ENCODE measurements around the gene MFSD12.
"Not testable (repeated sequence)": the region's sequence is repeated elsewhere in the genome, so short reads cannot be mapped to it uniquely, and the experiment has no call there.

The MFSD12 gene

DNA sequence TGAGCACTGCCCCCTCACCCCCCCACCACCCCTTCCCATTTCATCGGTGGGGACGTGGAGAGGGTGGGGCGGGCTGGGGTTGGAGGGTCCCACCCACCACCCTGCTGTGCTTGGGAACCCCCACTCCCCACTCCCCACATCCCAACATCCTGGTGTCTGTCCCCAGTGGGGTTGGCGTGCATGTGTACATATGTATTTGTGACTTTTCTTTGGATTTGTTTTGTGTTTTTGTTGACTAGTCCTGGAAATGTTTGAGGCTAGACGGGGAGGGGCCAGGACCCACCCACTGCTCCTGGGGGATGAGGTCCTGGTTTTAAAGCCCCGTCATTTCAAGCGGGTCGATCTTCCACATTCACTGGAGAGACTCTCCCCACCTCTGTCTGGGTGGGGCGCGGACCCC is 21.4 kb downstream of the MFSD12 start:
- no peak for TF ChIP-seq JUND (IDR thresholded peaks at IDR 0.05; ENCODE audit: low read depth)
- DNase-seq (ENCODE audit: low read depth in 1 of 2, low spot score in 1 of 2), result no peak
- in situ Hi-C loops (cut with HindIII; ENCODE audit: low pct_unique_long_range_greater_than_20kb, low sequenced_read_pairs), result no loop called here

DNA sequence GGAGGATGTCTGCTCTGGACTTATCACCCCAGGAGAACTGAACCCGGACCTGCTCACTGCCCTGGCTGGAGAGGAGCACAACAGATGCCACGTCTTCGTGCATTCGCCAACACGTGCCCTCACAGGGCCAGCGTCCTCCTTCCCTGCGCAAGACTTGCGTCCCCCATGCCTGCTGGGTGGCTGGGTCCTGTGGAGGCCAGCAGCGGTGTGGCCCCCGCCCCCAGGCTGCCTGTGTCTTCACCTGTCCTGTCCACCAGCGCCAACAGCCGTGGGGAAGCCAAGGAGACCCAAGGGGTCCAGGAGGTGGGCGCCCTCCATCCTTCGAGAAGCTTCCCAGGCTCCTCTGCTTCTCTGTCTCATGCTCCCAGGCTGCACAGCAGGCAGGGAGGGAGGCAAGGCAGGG is 21.8 kb downstream of the MFSD12 start:
- in situ Hi-C loops (cut with HindIII; ENCODE audit: low pct_unique_long_range_greater_than_20kb, low sequenced_read_pairs), result no loop called here
- TF ChIP-seq JUND (IDR thresholded peaks at IDR 0.05; ENCODE audit: low read depth), result no peak
- no peak for DNase-seq (ENCODE audit: low read depth in 1 of 2, low spot score in 1 of 2)

DNA sequence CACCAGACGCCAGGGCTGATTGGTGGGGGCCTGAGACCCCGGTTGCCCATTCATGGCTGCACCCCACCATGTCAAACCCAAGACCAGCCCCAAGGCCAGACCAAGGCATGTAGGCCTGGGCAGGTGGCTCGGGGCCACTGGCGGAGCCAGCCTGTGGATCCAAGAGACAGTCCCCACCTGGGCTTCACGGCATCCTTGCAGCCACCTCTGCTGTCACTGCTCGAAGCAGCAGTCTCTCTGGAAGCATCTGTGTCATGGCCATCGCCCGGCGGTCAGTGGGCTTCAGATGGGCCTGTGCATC is 22.2 kb downstream of the MFSD12 start:
- no peak for TF ChIP-seq JUND (IDR thresholded peaks at IDR 0.05; ENCODE audit: low read depth)
- DNase-seq (ENCODE audit: low read depth in 1 of 2, low spot score in 1 of 2), result no peak
- in situ Hi-C loops (cut with HindIII; ENCODE audit: low pct_unique_long_range_greater_than_20kb, low sequenced_read_pairs), result no loop called here

DNA sequence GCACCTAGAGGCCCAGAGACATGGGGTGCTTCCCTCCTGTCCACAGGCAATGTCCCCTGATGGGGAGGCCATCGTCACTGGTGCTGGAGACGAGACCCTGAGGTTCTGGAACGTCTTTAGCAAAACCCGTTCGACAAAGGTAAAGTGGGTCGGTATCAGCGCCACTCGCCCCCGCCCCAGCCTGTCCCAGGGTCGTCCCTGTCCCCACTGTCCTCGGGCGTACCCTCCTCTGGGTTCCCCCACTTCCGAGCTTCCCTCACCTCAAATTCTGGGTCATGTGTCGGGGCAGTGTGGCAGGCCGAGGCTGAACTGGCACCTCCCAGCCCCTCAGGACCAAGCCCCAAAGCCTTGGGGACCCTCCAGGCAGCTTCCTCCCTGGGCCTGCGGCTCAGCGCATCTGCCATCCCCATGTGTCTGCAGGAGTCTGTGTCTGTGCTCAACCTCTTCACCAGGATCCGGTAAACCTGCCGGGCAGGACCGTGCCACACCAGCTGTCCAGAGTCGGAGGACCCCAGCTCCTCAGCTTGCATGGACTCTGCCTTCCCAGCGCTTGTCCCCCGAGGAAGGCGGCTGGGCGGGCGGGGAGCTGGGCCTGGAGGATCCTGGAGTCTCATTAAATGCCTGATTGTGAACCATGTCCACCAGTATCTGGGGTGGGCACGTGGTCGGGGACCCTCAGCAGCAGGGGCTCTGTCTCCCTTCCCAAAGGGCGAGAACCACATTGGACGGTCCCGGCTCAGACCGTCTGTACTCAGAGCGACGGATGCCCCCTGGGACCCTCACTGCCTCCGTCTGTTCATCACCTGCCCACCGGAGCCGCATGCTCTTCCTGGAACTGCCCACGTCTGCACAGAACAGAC is 22.8 kb downstream of the MFSD12 start:
- in situ Hi-C loops (cut with HindIII; ENCODE audit: low pct_unique_long_range_greater_than_20kb, low sequenced_read_pairs), result no loop called here
- DNase-seq (ENCODE audit: low read depth in 1 of 2, low spot score in 1 of 2), result no peak
- TF ChIP-seq JUND (IDR thresholded peaks at IDR 0.05; ENCODE audit: low read depth), result no peak

DNA sequence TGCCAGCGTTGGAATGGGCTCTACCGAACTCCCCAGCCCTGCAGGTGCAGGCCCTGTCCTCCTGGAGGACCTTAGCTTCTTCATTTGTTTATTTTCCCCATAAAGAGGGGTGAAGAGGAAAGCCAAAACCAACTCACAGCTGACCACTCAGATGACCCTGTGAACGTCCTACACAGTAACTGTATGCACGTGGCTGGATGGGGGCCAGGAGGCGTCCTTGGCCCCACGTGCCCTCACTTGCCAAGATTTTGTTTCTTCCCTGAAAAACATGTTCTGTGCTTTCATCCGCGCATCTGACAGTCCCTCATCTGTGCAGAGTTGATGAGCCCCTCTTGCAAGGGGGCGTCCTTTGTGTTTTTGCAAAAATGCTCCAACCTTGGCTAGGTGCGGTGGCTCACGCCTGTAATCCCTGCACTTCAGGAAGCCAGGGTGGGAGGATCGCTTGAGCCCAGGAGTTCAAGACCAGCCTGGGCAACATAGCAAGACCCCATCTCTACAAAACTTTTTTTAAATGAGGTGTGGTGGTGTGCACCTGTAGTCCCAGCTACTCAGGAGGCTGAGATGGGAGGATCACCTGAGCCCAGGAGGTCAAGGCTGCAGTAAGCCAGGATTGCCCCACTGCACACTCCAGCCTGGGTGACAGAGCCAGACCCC is 23.7 kb downstream of the MFSD12 start:
- in situ Hi-C loops (cut with HindIII; ENCODE audit: low pct_unique_long_range_greater_than_20kb, low sequenced_read_pairs), result no loop called here
- DNase-seq (ENCODE audit: low read depth in 1 of 2, low spot score in 1 of 2), result no peak
- no peak for TF ChIP-seq JUND (IDR thresholded peaks at IDR 0.05; ENCODE audit: low read depth)

DNA sequence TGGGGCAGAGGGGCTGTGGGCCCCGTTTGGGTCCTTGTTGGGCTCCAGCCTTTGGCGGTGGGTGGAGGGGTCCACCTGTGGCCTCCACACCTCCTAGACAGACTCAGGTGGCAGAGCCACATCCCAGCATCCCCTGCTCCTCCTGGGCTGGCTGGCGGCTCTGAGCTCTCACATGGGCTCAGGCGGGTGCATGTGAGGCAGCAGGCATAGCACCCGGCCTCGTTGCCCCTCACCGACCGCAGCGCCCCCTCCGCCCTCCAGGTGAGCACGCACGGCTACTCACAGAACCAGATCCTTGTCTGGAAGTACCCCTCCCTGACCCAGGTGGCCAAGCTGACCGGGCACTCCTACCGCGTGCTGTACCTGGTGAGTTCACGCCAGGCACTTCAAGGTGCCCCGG is 24.4 kb downstream of the MFSD12 start:
- no peak for TF ChIP-seq JUND (IDR thresholded peaks at IDR 0.05; ENCODE audit: low read depth)
- no peak for DNase-seq (ENCODE audit: low read depth in 1 of 2, low spot score in 1 of 2)
- in situ Hi-C loops (cut with HindIII; ENCODE audit: low pct_unique_long_range_greater_than_20kb, low sequenced_read_pairs), result no loop called here

DNA sequence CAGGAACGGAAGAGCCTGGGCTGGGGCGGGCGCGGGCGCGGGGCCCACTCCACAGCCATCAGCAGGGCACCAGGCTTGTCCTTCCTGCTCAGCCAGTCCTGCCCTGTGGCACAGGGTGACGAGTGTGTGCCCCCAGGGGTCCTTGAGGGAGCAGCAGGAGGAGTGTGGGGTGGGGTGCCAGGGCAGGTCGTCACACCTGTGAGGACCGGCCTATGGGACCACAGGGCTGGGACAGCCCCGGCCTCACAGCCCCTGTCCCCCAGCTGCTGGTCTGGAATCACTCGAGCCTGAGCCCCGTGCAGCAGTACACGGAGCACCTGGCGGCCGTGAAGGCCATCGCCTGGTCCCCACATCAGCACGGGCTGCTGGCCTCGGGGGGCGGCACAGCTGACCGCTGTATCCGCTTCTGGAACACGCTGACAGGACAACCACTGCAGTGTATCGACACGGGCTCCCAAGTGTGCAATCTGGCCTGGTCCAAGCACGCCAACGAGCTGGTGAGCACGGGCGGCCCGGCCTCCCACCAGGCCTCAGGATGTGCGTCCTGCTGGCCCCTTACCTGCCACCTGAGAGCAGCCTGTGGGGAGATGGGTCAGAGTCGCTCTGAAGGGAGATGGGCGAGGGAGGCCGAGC is 25.1 kb downstream of the MFSD12 start:
- TF ChIP-seq JUND (IDR thresholded peaks at IDR 0.05; ENCODE audit: low read depth), result no peak
- DNase-seq (ENCODE audit: low read depth in 1 of 2, low spot score in 1 of 2), result no peak
- in situ Hi-C loops (cut with HindIII; ENCODE audit: low pct_unique_long_range_greater_than_20kb, low sequenced_read_pairs), result no loop called here

DNA sequence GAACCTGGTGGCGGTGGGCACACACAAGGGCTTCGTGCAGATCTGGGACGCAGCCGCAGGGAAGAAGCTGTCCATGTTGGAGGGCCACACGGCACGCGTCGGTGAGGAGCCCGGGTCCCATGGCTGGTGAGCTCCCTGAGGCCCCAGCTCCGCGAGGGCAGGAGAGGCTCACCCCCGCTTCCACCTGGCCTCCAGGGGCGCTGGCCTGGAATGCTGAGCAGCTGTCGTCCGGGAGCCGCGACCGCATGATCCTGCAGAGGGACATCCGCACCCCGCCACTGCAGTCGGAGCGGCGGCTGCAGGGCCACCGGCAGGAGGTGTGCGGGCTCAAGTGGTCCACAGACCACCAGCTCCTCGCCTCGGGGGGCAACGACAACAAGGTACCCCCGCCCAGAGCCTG is 25.7 kb downstream of the MFSD12 start:
- DNase-seq (ENCODE audit: low read depth in 1 of 2, low spot score in 1 of 2), result no peak
- TF ChIP-seq JUND (IDR thresholded peaks at IDR 0.05; ENCODE audit: low read depth), result no peak
- in situ Hi-C loops (cut with HindIII; ENCODE audit: low pct_unique_long_range_greater_than_20kb, low sequenced_read_pairs), result no loop called here

DNA sequence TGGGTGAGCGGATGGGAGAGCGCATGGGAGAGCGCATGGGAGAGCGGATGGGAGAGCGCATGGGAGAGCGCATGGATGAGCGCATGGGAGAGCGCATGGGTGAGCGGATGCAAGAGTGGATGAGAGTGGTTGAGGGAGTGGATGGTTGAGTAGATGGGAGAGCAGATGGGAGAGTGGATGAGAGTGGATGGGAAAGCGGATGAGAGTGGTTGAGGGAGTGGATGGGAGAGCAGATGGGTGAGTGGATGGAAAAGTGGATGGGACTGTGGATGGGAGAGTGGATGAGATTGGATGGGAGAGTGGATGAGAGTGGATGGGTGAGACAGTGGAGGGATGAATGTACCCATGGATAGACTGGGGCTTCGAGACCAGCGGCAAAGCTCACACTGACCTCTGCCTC is 27.0 kb downstream of the MFSD12 start:
- TF ChIP-seq JUND (IDR thresholded peaks at IDR 0.05; ENCODE audit: low read depth), result no peak
- in situ Hi-C loops (cut with HindIII; ENCODE audit: low pct_unique_long_range_greater_than_20kb, low sequenced_read_pairs), result no loop called here
- DNase-seq (ENCODE audit: low read depth in 1 of 2, low spot score in 1 of 2), result no peak

DNA sequence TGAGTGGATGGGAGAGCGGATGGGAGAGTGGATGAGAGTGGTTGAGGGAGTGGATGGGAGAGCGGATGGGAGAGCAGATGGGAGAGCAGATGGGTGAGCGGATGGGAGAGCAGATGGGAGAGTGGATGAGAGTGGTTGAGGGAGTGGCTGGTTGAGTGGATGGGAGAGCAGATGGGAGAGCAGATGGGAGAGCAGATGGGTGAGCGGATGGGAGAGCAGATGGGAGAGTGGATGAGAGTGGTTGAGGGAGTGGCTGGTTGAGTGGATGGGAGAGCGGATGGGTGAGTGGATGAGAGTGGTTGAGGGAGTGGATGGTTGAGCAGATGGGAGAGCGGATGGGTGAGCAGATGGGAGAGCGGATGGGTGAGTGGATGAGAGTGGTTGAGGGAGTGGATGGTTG is 28.1 kb downstream of the MFSD12 start:
- DNase-seq (ENCODE audit: low read depth in 1 of 2, low spot score in 1 of 2); in situ Hi-C loops (cut with HindIII; ENCODE audit: low pct_unique_long_range_greater_than_20kb, low sequenced_read_pairs): not testable (repeated sequence)

DNA sequence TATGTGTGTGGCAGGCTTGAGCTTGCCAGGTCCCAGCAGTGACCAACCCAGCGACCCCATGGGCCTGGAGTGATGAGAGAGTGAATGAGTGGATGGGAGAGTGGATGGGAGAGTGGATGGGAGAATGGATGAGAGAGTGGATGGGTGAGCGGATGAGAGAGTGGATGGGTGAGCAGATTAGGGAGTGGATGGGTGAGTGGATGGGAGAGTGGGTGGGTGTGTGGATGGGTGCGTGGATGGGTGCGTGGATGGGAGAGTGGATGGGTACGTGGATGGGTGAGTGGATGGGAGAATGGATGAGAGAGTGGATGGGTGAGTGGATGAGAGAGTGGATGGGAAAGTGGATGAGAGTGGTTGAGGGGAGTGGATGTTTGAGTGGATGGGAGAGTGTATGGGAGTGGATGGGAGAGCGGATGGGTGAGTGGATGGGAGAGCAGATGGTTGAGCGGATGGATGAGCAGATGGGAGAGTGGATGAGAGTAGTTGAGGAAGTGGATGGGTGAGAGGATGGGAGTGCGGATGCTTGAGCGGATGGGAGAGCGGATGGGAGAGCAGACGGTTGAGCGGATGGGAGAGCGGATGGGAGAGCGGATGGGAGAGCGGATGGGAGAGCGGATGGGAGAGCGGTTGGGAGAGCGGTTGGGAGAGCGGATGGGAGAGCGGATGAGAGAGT is 28.7 kb downstream of the MFSD12 start:
- no peak for DNase-seq (ENCODE audit: low read depth in 1 of 2, low spot score in 1 of 2)
- in situ Hi-C loops (cut with HindIII; ENCODE audit: low pct_unique_long_range_greater_than_20kb, low sequenced_read_pairs), result no loop called here
- TF ChIP-seq JUND (IDR thresholded peaks at IDR 0.05; ENCODE audit: low read depth), result no peak

DNA sequence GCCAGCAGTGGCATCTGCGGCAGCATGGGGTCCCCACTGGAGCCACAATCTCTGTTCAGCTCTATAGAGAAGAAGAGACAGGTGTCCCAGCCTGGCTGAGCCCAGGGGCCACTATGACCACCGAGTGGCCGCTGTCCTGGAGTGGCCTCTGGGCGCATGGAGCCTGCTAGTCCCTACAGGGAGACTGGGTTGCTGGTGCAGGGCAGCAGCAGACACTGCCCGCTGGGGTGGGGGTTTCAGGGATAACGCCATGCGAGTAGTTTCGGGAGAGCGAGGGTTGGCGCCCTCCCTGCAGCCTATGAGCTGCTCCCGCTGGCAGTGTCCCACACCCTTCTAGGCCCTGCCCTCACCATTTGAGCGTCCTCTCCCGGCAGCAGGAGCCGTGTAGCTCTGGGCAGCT is 29.3 kb downstream of the MFSD12 start:
- DNase-seq (ENCODE audit: low read depth in 1 of 2, low spot score in 1 of 2), result no peak
- TF ChIP-seq JUND (IDR thresholded peaks at IDR 0.05; ENCODE audit: low read depth), result no peak
- in situ Hi-C loops (cut with HindIII; ENCODE audit: low pct_unique_long_range_greater_than_20kb, low sequenced_read_pairs), result no loop called here
